GM18873 (cell line): Measurements from ENCODE around the gene GRID2.

Source experiments
- ATAC-seq: cut with Tn5 transposase; IDR thresholded peaks from one replicate; pipeline ENCODE4 v1.9.1; 2021; ENCODE audit warnings: mild to moderate bottlenecking, moderate library complexity, moderate number of reproducible peaks; ENCODE audit not compliant: unreplicated experiment, low FRiP score

Gene GRID2

DNA sequence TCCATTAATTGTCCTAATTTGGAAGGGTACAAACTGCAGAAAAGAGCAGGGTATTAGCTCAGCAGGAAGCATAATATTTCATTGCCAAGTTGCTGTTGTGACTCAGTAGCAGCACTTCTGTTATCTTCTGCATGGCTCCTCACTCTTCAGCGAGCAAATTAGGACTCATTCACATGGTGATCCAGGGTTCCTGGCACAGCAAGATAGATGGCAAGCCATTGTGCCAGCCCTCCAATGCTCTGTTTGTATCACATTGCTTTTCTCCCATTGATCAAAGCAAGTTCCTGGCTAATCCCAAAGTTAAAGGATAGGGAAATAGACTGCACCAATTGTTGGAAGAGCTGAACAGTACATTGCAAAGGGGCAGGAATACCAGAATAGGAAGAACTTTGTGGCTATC lies 1142.3 kb downstream of the GRID2 start:
- ATAC-seq: no peak

DNA sequence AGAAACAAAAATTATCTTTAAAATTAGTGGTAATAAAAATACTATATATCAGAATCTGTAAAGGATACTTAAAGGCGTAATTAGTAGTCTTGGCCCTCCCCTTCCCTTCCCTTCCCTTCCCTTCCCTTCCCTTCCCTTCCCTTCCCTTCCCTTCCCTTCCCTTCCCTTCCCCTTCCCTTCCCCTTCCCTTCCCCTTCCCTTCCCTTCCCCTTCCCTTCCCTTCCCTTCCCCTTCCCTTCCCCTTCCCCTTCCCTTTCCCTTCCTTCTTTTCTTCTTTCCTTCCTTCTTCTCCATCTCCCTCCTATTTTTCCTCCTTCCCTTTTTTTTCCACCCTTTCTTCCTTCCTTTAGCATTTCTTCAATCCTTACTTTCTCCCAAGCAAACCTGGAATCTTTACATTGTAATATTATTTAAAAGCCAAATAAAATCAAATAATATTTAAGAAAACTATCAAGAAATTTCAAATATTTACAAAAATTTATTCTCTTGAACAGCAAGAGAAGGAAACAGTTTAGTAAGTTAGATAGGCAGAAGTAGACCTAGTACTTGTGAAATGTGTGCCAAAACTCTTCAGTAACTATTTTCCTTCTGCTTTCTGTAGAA lies 1145.0 kb downstream of the GRID2 start:
- ATAC-seq: no peak

GRCh38 chr4:93451954-93452353 lies 1148.2 kb downstream of the GRID2 start:
- ATAC-seq: no peak

DNA sequence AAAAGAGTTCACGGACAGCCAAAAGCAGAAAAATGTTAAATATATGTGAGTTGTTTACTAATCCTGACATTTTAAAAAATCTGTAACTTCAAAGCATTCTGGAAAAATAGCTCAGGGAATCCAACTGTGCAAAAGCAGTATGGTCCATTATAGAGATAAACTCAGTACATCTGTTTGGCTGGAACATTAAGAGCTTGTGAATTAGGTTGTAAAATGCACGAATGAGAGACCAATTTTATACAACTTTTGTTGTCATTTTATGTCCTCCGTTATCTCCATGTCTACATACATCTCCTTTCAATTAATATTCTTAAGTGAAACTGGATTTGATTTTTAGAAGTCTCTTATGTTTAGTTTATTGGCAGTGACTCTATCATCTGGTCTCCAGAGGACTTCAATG lies 1157.8 kb downstream of the GRID2 start:
- ATAC-seq: no peak

GRCh38 chr4:93466446-93466845 lies 1162.7 kb downstream of the GRID2 start:
- no peak for ATAC-seq

DNA sequence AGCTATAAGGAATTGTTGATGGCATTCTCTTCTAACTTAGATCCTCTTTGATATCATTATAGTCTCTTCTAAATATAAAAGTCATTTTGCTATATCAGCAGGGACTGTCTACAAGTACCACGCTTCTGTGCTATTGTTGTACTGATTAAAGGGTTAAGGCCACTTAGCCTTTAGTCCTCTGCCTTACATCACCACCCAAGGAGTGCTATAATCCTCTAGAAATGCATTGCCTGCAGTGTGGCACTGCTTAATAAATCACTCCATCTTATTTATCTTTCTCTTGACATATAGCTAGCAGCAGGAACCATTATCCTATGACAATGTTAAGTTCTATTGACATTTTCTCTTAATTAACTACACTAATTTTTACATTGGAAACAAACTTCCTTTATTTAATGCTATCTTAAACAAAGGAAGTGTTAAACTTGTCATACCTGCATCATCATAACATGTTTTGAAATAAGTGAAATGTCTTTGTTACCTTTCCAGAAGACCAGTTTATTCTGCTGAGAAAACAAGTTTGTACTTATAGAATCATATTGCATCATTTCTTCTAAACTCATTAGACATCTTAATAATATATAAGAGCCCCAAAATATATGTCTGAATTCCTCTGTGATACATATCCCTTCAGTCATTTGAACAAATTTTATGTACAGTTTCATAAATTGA lies 1163.9 kb downstream of the GRID2 start:
- no peak for ATAC-seq

- ATAC-seq: no peak
Measured at GRCh38 chr4:93469560-93469959, 1165.8 kb downstream of the GRID2 start.

DNA sequence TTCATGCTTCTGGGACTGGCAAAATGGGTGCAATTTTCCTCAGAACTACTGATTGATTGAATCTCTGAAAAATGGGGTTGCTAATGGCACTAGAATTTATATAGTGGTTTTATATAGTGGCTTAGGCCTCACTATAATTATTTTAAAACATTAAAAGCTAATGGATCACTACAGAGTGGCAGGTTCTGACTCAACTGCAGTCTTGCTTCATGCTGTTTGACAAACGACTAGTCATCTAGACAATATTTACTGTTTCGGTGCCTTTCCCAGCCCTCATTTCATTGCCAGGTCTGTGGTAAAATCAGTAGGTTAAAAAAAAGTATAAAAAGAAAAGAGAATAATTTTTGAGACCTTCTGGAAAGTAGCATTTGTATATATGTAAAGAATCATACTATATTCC lies 1172.0 kb downstream of the GRID2 start:
- ATAC-seq: no peak

- ATAC-seq: no peak
Measured at GRCh38 chr4:93478805-93479204, 1175.0 kb downstream of the GRID2 start.

- no peak for ATAC-seq
Measured at GRCh38 chr4:93480452-93480851, 1176.7 kb downstream of the GRID2 start.

GRCh38 chr4:93495346-93495745 lies 1191.6 kb downstream of the GRID2 start:
- no peak for ATAC-seq

DNA sequence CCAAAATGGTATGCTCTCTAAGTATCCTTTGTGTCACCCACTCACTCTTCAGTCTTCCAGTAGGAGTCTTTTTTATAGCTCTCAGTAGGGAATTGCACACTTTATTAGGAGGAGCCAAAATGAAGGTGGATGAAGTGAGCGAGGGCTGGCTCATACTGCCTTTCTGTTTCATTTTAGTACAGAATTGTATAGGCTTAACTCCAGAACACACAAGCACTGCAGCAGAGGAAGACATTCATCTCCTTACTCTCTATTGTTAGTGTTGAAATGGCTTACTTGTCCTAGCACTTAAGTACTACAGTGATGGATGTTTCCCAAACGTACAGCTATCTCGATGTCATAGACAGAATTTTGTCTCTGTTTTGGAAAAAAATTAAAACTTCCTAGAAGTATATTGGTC lies 1197.5 kb downstream of the GRID2 start:
- no peak for ATAC-seq

- no peak for ATAC-seq
Measured at GRCh38 chr4:93501946-93502345, 1198.2 kb downstream of the GRID2 start.

DNA sequence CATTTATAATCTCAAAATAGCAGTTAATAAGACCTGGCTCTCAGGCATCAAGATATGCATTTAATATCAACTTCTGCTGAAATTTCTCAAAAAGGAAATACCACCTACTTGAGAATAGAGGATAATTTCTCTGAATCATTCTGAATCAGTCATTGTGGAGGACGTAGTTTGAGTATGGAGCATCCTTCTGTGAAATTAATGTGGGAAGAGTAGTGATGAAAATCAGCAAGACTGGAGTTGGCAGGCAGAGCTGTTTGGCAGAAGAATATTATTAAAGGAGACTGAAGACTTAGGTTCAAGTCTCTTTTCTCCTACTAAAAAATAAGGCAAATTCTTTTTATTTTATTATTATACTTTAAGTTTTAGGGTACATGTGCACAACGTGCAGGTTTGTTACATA lies 1199.2 kb downstream of the GRID2 start:
- no peak for ATAC-seq

GRCh38 chr4:93513851-93514250 lies 1210.1 kb downstream of the GRID2 start:
- no peak for ATAC-seq

GRCh38 chr4:93515208-93515607 lies 1211.4 kb downstream of the GRID2 start:
- no peak for ATAC-seq

- ATAC-seq: no peak
Measured at GRCh38 chr4:93529692-93530372, 1226.1 kb downstream of the GRID2 start.

DNA sequence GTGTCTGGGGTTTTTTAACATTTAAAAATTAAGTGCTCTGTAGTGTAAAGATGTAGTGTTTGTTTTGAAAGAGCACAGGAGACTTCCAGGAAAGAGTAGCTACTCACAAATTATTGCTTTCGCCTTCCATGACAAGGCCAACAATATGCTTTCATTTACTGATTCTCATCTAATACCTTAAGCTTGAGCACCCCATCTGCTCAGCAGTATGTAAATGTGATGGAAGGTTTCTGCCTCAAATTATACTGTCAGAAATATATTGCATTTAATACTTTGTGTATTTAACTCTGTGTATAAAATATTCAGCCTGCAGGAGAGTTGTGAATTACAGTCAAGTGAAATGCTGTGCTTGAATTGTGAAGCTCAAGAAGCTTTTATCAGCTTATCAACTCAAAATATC lies 1228.5 kb downstream of the GRID2 start:
- no peak for ATAC-seq

DNA sequence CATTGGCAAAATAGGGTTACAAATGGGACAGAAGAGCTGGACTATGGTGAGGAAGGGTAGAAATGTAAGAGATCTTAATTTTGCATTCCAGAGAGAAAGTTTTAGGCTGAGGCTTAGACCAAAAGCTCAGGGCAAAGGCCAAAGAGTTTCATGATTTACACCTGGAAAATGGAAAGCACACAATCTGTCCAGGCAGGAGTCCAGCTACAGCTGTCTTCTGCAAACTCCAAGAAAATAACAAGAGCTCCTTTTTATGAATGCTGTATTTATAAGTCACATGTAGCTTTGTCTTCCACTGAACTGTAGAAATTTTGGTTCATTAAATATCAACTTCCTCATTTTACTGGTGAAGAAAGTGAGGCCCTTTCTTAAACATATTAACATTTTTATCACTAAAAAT lies 1236.8 kb downstream of the GRID2 start:
- no peak for ATAC-seq

DNA sequence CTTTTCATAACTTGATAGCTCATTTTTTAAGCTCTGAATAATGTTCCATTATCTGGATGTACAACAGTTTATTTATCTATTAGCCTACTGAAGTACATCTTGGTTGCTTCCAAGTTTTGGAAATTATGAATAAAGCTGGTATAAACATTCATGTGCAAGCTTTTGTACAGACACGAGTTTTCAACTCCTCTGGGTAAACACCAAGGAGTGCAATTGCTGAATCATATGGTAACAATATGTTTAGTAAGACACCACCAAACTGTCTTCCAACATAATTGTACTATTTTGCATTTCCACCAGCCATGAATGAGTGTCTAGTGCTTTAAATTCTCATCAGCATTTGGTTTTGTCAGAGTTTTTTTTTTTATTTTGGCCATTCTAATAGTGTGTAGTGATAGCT lies 1258.1 kb downstream of the GRID2 start:
- no peak for ATAC-seq

- no peak for ATAC-seq
Measured at GRCh38 chr4:93568758-93569157, 1265.0 kb downstream of the GRID2 start.

DNA sequence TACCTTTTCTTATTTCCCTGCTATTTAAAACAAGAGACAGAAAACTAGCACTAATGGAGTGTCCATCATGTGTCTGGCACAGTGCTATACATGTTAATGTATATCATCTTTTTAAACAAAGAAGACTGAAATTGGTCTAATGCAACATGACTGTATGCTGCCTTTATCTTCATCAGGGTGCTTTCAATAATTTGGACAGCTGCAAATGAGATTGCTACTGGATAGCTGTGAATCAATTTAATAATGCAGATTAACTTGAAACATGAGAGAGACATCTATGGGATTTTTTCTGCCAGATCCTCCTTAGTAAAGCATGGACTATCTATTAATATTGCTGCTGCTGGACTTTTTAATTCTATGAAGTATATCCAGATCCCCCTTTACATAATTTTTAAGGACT lies 1269.5 kb downstream of the GRID2 start:
- ATAC-seq: no peak
